WTC11 (cell line): ENCODE data around the gene OAS2. TPM values are rescaled to one million over a fixed set of nuclear protein-coding genes. Genes with fewer than 3 reads are reported as not detected.

Experiments
- ATAC-seq: fragments of 200-7000 bp; cut with Tn5 transposase; 2 replicates; pipeline ENCODE4 v1.10.0; 2021; ENCODE audit warnings: mild to moderate bottlenecking, moderate library complexity
- CTCF ChIA-PET: fragments of 300-600 bp; sonication (Branson Sonifier 250); formaldehyde crosslinking; loops from one replicate; lab custom pipeline; 2021; ENCODE audit warnings: antibody characterized with exemption; lab: Charles Lee
- POLR2A ChIA-PET: fragments of 350-600 bp; sonication (Branson Sonifier 250); formaldehyde crosslinking; loops from one replicate; lab custom pipeline; 2021; ENCODE audit warnings: antibody characterized with exemption; lab: Charles Lee
- DNase-seq: peaks from one replicate; pipeline ENCODE4 v3.0.0; 2021; ENCODE audit warnings: low spot score
- H3K27ac Mint-ChIP-seq: 2 replicates; pipeline ENCODE4 v1.8.0; 2021; ENCODE audit warnings: mixed read lengths
- H3K27me3 Mint-ChIP-seq: 2 replicates; pipeline ENCODE4 v1.8.0; 2021; ENCODE audit warnings: low read depth, mild to moderate bottlenecking, moderate library complexity, mixed read lengths
- H3K36me3 Mint-ChIP-seq: 2 replicates; pipeline ENCODE4 v1.8.0; 2021; ENCODE audit warnings: mixed read lengths
- H3K4me1 Mint-ChIP-seq: 2 replicates; pipeline ENCODE4 v1.8.0; 2022; ENCODE audit warnings: mixed read lengths
- H3K4me3 Mint-ChIP-seq: 2 replicates; pipeline ENCODE4 v1.8.0; 2021; ENCODE audit warnings: mild to moderate bottlenecking, moderate library complexity, mixed read lengths
- H3K9me3 Mint-ChIP-seq: 2 replicates; pipeline ENCODE4 v1.8.0; 2021; ENCODE audit warnings: mixed read lengths
- AR ChIP-seq: fragments of 250-450 bp; sonication (Bioruptor Pico); IDR thresholded peaks from 2 replicates; pipeline ENCODE4 v1.9.0; 2021; ENCODE audit warnings: mild to moderate bottlenecking
- ATF1 ChIP-seq: sonication (generic); formaldehyde crosslinking; IDR thresholded peaks from 2 replicates; pipeline ENCODE4 v1.8.1; 2023; ENCODE audit warnings: mild to moderate bottlenecking, moderate library complexity, missing genetic modification reagents
- CREB1 ChIP-seq: sonication (generic); formaldehyde crosslinking; IDR thresholded peaks from 2 replicates; pipeline ENCODE4 v1.8.0; 2023; ENCODE audit warnings: mild to moderate bottlenecking, missing genetic modification reagents
- FOXP1 ChIP-seq: sonication (generic); formaldehyde crosslinking; IDR thresholded peaks from 2 replicates; pipeline ENCODE4 v1.8.0; 2022; ENCODE audit warnings: missing genetic modification reagents, mild to moderate bottlenecking, moderate library complexity, borderline replicate concordance
- IRF1 ChIP-seq: sonication (generic); formaldehyde crosslinking; IDR thresholded peaks from 2 replicates; pipeline ENCODE4 v1.8.0; 2023; ENCODE audit warnings: missing genetic modification reagents
- JUN ChIP-seq: sonication (generic); formaldehyde crosslinking; IDR thresholded peaks from 2 replicates; pipeline ENCODE4 v1.8.0; 2023; ENCODE audit warnings: mild to moderate bottlenecking, missing genetic modification reagents
- MXD4 ChIP-seq: fragments of 250-450 bp; sonication (Bioruptor Pico); IDR thresholded peaks from 2 replicates; pipeline ENCODE4 v1.8.0; 2021; ENCODE audit warnings: mild to moderate bottlenecking, moderate library complexity, borderline replicate concordance
- NFATC4 ChIP-seq: fragments of 250-450 bp; sonication (Bioruptor Pico); IDR thresholded peaks from 2 replicates; pipeline ENCODE4 v1.9.0; 2021; ENCODE audit warnings: mild to moderate bottlenecking
- NFYB ChIP-seq: sonication (generic); formaldehyde crosslinking; conservative IDR thresholded peaks from 2 replicates; pipeline ENCODE4 v1.8.0; 2022; ENCODE audit warnings: low read depth, missing genetic modification reagents
- PREB ChIP-seq: sonication (generic); formaldehyde crosslinking; IDR thresholded peaks from 2 replicates; pipeline ENCODE4 v1.8.1; 2022; ENCODE audit warnings: mild to moderate bottlenecking, missing genetic modification reagents, moderate library complexity, borderline replicate concordance
- SMAD3 ChIP-seq: sonication (generic); formaldehyde crosslinking; IDR thresholded peaks from 2 replicates; pipeline ENCODE4 v1.8.0; 2022; ENCODE audit warnings: missing genetic modification reagents, mild to moderate bottlenecking, borderline replicate concordance
- TEAD1 ChIP-seq: sonication (generic); formaldehyde crosslinking; IDR thresholded peaks from 2 replicates; pipeline ENCODE4 v1.8.0; 2022; ENCODE audit warnings: mild to moderate bottlenecking, missing genetic modification reagents
- TP53 ChIP-seq: sonication (generic); formaldehyde crosslinking; IDR thresholded peaks from 2 replicates; pipeline ENCODE4 v1.8.1; 2023; ENCODE audit warnings: mild to moderate bottlenecking, missing genetic modification reagents
- ZNF263 ChIP-seq: sonication (generic); formaldehyde crosslinking; IDR thresholded peaks from 2 replicates; pipeline ENCODE4 v1.8.1; 2022; ENCODE audit warnings: low read depth, mild to moderate bottlenecking, moderate library complexity, missing genetic modification reagents
- ZNF423 ChIP-seq: fragments of 250-450 bp; sonication (Bioruptor Pico); IDR thresholded peaks from 2 replicates; pipeline ENCODE4 v2.1.2; 2022; ENCODE audit warnings: mild to moderate bottlenecking, moderate library complexity
- ZNF512 ChIP-seq: sonication (generic); formaldehyde crosslinking; IDR thresholded peaks from 2 replicates; pipeline ENCODE4 v1.8.1; 2022; ENCODE audit warnings: missing genetic modification reagents, borderline replicate concordance
- total RNA-seq: library from RNA; stranded (reverse); gene quantifications from 3 replicates; pipeline ENCODE4 v1.2.3, GENCODE V29; 2021
- TF ChIP-seq, protein P1 (sequence below): sonication (generic); formaldehyde crosslinking; IDR thresholded peaks from 2 replicates; pipeline ENCODE4 v1.8.1; 2023; ENCODE audit warnings: mild to moderate bottlenecking, missing genetic modification reagents
- TF ChIP-seq, protein P2 (sequence below): sonication (generic); formaldehyde crosslinking; IDR thresholded peaks from 2 replicates; pipeline ENCODE4 v1.8.1; 2023; ENCODE audit warnings: mild to moderate bottlenecking, missing genetic modification reagents, moderate library complexity
- TF ChIP-seq, protein P3 (sequence below): sonication (generic); formaldehyde crosslinking; IDR thresholded peaks from 2 replicates; pipeline ENCODE4 v1.8.0; 2022; ENCODE audit warnings: mild to moderate bottlenecking, missing genetic modification reagents

Gene OAS2
- total RNA-seq, 1 experiment from 2014 or later, result 0.28 TPM

DNA sequence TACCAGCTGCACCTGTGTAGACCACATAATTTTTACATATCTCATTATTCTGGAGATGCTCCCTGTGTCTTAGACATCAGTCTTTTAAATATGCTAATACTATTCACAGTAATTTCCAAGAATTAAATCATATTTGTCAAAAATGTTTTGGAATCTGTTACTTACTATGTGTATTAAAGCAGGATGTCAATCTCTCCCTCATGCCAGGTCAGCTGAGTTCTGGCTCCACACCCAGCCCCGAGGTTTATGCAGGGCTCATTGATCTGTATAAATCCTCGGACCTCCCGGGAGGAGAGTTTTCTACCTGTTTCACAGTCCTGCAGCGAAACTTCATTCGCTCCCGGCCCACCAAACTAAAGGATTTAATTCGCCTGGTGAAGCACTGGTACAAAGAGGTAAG is 27.9 kb downstream of the OAS2 start:
- Mint-ChIP-seq H3K36me3 (no peaks in the 10 kb centered on the region), H3K4me3 (no peak overlapping the region), H3K4me1 (no peaks in the 10 kb centered on the region), H3K9me3 (peaks cover 9% of the 10 kb centered on the region), H3K27ac (no peak overlapping the region), H3K27me3 (peaks cover 6% of the 10 kb centered on the region; the same call in 1 of the 2 replicates)
- CTCF ChIA-PET, result interaction anchor here (0.6 to 7.5 kb wide), 9 partner anchors 9 to 139 kb away, joined by 3 to 52 read pairs (median 5); no protein-coding TSS in a partner anchor
- DNase-seq (no peak), ATAC-seq (no peak)
- POLR2A ChIA-PET, result no interaction called here
- TF ChIP-seq TEAD1 (no peak), NFYB (CRISPR knock-in tag) (no peak), JUN (no peak), TP53 (CRISPR knock-in tag) (no peak), AR (CRISPR knock-in tag) (no peak), NFATC4 (CRISPR knock-in tag) (no peak), FOXP1 (CRISPR knock-in tag) (no peak), PREB (no peak), SMAD3 (CRISPR knock-in tag) (no peak), MXD4 (CRISPR knock-in tag) (no peak), ZNF423 (no peak), ZNF263 (CRISPR knock-in tag) (no peak), ZNF512 (CRISPR knock-in tag) (no peak), CREB1 (CRISPR knock-in tag) (no peak), ATF1 (CRISPR knock-in tag) (no peak), IRF1 (no peak)
- TF ChIP-seq, protein P1, sequence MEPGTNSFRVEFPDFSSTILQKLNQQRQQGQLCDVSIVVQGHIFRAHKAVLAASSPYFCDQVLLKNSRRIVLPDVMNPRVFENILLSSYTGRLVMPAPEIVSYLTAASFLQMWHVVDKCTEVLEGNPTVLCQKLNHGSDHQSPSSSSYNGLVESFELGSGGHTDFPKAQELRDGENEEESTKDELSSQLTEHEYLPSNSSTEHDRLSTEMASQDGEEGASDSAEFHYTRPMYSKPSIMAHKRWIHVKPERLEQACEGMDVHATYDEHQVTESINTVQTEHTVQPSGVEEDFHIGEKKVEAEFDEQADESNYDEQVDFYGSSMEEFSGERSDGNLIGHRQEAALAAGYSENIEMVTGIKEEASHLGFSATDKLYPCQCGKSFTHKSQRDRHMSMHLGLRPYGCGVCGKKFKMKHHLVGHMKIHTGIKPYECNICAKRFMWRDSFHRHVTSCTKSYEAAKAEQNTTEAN (CRISPR knock-in tag), result no peak
- TF ChIP-seq, protein P2, sequence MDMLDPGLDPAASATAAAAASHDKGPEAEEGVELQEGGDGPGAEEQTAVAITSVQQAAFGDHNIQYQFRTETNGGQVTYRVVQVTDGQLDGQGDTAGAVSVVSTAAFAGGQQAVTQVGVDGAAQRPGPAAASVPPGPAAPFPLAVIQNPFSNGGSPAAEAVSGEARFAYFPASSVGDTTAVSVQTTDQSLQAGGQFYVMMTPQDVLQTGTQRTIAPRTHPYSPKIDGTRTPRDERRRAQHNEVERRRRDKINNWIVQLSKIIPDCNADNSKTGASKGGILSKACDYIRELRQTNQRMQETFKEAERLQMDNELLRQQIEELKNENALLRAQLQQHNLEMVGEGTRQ, result no peak
- TF ChIP-seq, protein P3, sequence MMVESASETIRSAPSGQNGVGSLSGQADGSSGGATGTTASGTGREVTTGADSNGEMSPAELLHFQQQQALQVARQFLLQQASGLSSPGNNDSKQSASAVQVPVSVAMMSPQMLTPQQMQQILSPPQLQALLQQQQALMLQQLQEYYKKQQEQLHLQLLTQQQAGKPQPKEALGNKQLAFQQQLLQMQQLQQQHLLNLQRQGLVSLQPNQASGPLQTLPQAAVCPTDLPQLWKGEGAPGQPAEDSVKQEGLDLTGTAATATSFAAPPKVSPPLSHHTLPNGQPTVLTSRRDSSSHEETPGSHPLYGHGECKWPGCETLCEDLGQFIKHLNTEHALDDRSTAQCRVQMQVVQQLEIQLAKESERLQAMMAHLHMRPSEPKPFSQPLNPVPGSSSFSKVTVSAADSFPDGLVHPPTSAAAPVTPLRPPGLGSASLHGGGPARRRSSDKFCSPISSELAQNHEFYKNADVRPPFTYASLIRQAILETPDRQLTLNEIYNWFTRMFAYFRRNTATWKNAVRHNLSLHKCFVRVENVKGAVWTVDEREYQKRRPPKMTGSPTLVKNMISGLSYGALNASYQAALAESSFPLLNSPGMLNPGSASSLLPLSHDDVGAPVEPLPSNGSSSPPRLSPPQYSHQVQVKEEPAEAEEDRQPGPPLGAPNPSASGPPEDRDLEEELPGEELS, result no peak
